Measurements from ENCODE around the gene FNBP1L.

- no peak for TF ChIP-seq CTCF (conservative IDR thresholded peaks at IDR 0.05; ENCODE audit: low read length)
- TF ChIP-seq EZH2phosphoT487 (IDR thresholded peaks at IDR 0.05; ENCODE audit: borderline replicate concordance, low read depth, low read length), result no peak
Observed at GRCh38 chr1:93516164-93516563, 68.2 kb downstream of the FNBP1L start.

Data from OCI-LY7 (cell line).